HG02588 (cell line): ENCODE measurements around the gene GZMM.

Experiments
- ATAC-seq: cut with Tn5 transposase; IDR thresholded peaks from one replicate; pipeline ENCODE4 v1.9.1; 2021; ENCODE audit warnings: mild to moderate bottlenecking, moderate library complexity; ENCODE audit not compliant: unreplicated experiment

Gene GZMM

GRCh38 chr19:533364-534058, 10.3 kb upstream of the GZMM start:
- no peak for ATAC-seq

- ATAC-seq = no peak
Measured at GRCh38 chr19:534088-534487, 9.8 kb upstream of the GZMM start.

GRCh38 chr19:535017-535835, 8.6 kb upstream of the GZMM start:
- no peak for ATAC-seq

- ATAC-seq = no peak
Measured at GRCh38 chr19:536031-536880, 7.6 kb upstream of the GZMM start.

- ATAC-seq = no peak
Measured at GRCh38 chr19:536881-537404, 6.9 kb upstream of the GZMM start.

- ATAC-seq = no peak
Measured at GRCh38 chr19:538641-539428, 5.0 kb upstream of the GZMM start.

GRCh38 chr19:539429-540030, 4.3 kb upstream of the GZMM start:
- no peak for ATAC-seq

GRCh38 chr19:540867-541637, 2.8 kb upstream of the GZMM start:
- ATAC-seq = no peak

GRCh38 chr19:541699-542098, 2.2 kb upstream of the GZMM start:
- no peak for ATAC-seq

GRCh38 chr19:542173-542866, 1.5 kb upstream of the GZMM start:
- no peak for ATAC-seq

- no peak for ATAC-seq
Measured at GRCh38 chr19:547117-547516, 3.3 kb downstream of the GZMM start.

- ATAC-seq = no peak
Measured at GRCh38 chr19:547836-548720, 4.2 kb downstream of the GZMM start.

GRCh38 chr19:548886-549830, 5.3 kb downstream of the GZMM start:
- ATAC-seq = no peak

GRCh38 chr19:554817-555216, 11.0 kb downstream of the GZMM start:
- no peak for ATAC-seq

- no peak for ATAC-seq
Measured at GRCh38 chr19:555474-555808, 11.6 kb downstream of the GZMM start.

GRCh38 chr19:556611-557382, 12.9 kb downstream of the GZMM start:
- ATAC-seq = no peak
